Naive thymus-derived CD8-positive, alpha-beta T cell (primary cell): ENCODE measurements around the gene NME1. TPM values are rescaled to one million over a fixed set of nuclear protein-coding genes. Genes with fewer than 3 reads are reported as not detected.
"Not testable (repeated sequence)": the region's sequence is repeated elsewhere in the genome, so short reads cannot be mapped to it uniquely, and the experiment has no call there.

Source experiments
- ATAC-seq, 2 donors: fragments of 150-1000 bp; cut with Tn5 transposase in 1 of 2; sonication (Bioruptor Pico), chemical (Tn5 transposase) in 1 of 2; 1 replicate in 1 of 2; 2 replicates in 1 of 2; pipeline ENCODE4 v1.10.0; 2021; ENCODE audit warnings: mild to moderate bottlenecking in 2 of 2, moderate library complexity in 2 of 2
- POLR2A ChIA-PET: fragments of 350-600 bp; sonication (Branson Sonifier 250); formaldehyde crosslinking; loops from one replicate; lab custom pipeline; 2021; ENCODE audit warnings: antibody characterized with exemption; lab: Charles Lee
- DNase-seq, 10 donors: peaks; one replicate each; pipeline versions ENCODE4 v3.0.0 to v3.0.0-alpha.2; 2020 to 2022
- H3K27ac Mint-ChIP-seq, 10 donors: one replicate each; pipeline ENCODE4 v1.8.0; 2020 to 2022; ENCODE audit warnings: mild to moderate bottlenecking in 10 of 10, mixed read lengths in 10 of 10, moderate library complexity in 4 of 10, inconsistent platforms in 1 of 10
- H3K27me3 Mint-ChIP-seq, 5 donors: one replicate each; pipeline ENCODE4 v1.8.0; 2021 to 2022; ENCODE audit warnings: mixed read lengths in 5 of 5
- H3K36me3 Mint-ChIP-seq, 3 donors: one replicate each; pipeline ENCODE4 v1.8.0; 2020 to 2022; ENCODE audit warnings: mixed read lengths in 3 of 3, mild to moderate bottlenecking in 2 of 3, inconsistent platforms in 1 of 3
- H3K4me1 Mint-ChIP-seq, 4 donors: one replicate each; pipeline ENCODE4 v1.8.0; 2021 to 2022; ENCODE audit warnings: mixed read lengths in 4 of 4
- H3K4me3 Mint-ChIP-seq, 10 donors: one replicate each; pipeline ENCODE4 v1.8.0; 2020 to 2022; ENCODE audit warnings: mild to moderate bottlenecking in 10 of 10, mixed read lengths in 10 of 10, moderate library complexity in 6 of 10, inconsistent platforms in 1 of 10
- H3K9me3 Mint-ChIP-seq, 9 donors: one replicate each; pipeline ENCODE4 v1.8.0; 2020 to 2022; ENCODE audit warnings: mixed read lengths in 9 of 9, mild to moderate bottlenecking in 3 of 9, inconsistent platforms in 1 of 9, moderate library complexity in 1 of 9
- polyA plus RNA-seq, 3 donors: library from polyadenylated mRNA; unstranded; fragments of 300-500 nt; fragmentation: Illumina TruSeq; gene quantifications; one replicate each; pipeline ENCODE4 v1.2.3, GENCODE V29; 2021
- total RNA-seq, 8 experiments: library from RNA in 2 of 8; stranded (reverse) in 2 of 8; gene quantifications; one replicate each; pipeline ENCODE4 v1.2.3 and lab custom pipeline; 2021 to 2026

Gene NME1
- total and polyA plus RNA-seq, 5 experiments from 2014 or later, result 15.8 to 95.2 (median 64.6) TPM

DNA sequence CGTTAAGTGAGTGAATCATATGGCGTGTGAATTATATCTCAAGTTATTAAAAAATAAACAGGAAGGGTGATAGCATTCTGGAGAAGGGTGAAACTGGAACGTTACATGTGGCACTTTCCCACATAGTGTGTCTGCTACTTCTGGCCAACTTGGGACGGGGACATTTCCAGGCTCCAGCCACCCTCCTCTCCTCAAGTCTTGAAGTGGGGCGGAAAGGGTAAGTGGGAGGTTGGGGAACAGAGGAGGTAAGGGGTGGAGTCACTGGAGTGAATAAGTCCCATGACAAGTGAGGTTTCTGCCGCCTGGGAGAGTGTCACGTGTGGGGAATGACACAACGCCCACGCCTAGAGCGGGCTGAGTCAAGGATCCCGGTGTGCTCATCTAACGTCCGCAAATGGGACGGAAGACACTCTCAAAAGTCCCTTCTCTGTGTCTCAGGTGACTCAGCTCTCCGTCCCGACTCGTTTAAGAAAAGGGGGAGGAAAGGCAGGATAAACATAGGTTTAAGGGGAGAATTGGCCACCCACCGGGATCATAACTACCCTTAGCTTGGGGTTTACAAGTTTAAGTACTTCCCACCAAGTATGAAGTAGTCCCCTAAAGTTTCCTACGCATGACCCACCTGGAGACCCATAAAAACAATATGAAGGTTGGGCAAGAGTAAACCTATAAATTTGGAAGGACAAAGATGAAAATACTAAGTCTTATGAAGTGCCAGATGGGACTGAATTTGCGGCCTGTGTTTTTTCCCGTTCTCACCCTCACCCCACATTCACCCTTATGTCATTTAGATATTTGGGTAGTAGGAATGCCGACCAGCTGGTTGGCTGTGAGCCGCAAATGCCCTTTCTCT is 31.5 kb upstream of the NME1 start:
- ATAC-seq (no peak), DNase-seq (peak in 7 of 10 donors; percentile 8 to 69 (median 50))
- Mint-ChIP-seq H3K27me3 (no peaks in the 10 kb centered on the region), H3K4me3 (peak overlapping the region; percentile 92 to 99 (median 96)), H3K27ac (peak overlapping the region; percentile 94 to 100 (median 99)), H3K9me3 (no peaks in the 10 kb centered on the region), H3K4me1 (peaks cover 15 to 46% (median 43%) of the 10 kb centered on the region in 4 donors), H3K36me3 (no peaks in the 10 kb centered on the region)
- POLR2A ChIA-PET, result interaction anchor here (0.7 to 2.8 kb wide), 10 partner anchors 14 to 404 kb away, joined by 3 to 37 read pairs (median 3); partner anchors contain the start of genes NME1 and TOB1

- Mint-ChIP-seq H3K27ac (peak overlapping the region in 6 of 10 donors; percentile 32 to 100 (median 88)), H3K4me1 (peaks cover 15 to 39% (median 36%) of the 10 kb centered on the region in 4 donors), H3K4me3 (peak overlapping the region in 9 of 10 donors; percentile 5 to 98 (median 63))
- not testable (repeated sequence) for H3K9me3 Mint-ChIP-seq, H3K27me3 Mint-ChIP-seq, DNase-seq, ATAC-seq, H3K36me3 Mint-ChIP-seq
- POLR2A ChIA-PET, result interaction anchor here (0.7 kb wide), 3 partner anchors 340 to 550 kb away, joined by 3 read pairs; no protein-coding TSS in a partner anchor
These were observed 30.8 kb upstream of the NME1 start for GRCh38 chr17:51122473-51123115.

DNA sequence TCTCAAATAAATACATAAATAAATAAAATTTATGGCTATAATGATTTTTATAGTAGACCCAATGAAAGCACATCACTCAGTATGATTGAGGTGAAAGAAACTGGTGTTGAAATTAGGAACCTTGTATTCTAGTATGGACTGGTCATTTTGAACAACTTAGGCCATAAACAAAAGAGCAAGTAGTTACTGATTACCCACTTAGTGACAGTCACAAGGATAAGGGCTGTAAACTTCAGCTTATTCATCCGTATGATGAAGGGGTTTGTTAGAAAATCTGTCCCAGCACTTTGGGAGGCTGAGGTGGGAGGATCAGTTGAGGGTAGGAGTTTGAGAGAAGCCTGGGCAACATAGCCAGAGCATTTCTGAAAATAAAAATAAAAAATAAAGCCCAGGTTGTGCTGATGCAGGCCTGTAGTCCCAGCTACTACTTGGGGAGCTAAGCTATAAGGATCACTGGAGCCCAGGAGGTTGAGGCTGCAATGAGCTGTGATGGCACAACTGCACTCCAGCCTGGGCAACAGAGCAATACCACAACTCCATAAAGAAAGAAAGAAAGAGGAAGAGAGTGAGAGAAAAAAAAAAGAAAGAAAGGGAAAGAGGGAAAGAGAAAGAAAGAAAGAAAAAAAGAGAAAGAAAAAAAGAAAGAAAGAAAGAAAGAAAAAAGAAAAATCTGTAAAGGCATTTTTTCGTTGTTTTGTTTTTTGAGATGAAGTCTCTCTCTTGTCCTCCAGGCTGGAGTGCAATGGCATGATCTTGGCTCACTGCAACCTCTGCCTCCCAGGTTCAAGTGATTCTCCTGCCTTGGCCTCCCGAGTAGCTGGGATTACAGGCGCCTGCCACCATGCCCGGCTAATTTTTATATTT is 28.5 kb upstream of the NME1 start:
- Mint-ChIP-seq H3K36me3 (no peaks in the 10 kb centered on the region), H3K27me3 (no peaks in the 10 kb centered on the region), H3K9me3 (no peaks in the 10 kb centered on the region), H3K4me3 (no peak overlapping the region), H3K4me1 (peaks cover 10 to 18% (median 15%) of the 10 kb centered on the region in 4 donors), H3K27ac (peak overlapping the region in 1 of 10 donors; percentile 5)
- POLR2A ChIA-PET, result no interaction called here
- ATAC-seq, result no peak
- no peak for DNase-seq

- Mint-ChIP-seq H3K27me3 (peaks cover 0 to 3% (median 0%) of the 10 kb centered on the region in 5 donors), H3K36me3 (no peaks in the 10 kb centered on the region), H3K9me3 (no peaks in the 10 kb centered on the region), H3K27ac (no peak overlapping the region), H3K4me3 (no peak overlapping the region), H3K4me1 (peaks cover 0 to 2% (median 0%) of the 10 kb centered on the region in 4 donors)
- no peak for DNase-seq
- ATAC-seq, result no peak
- POLR2A ChIA-PET, result no interaction called here
These were observed 25.3 kb upstream of the NME1 start for GRCh38 chr17:51128076-51128475.

DNA sequence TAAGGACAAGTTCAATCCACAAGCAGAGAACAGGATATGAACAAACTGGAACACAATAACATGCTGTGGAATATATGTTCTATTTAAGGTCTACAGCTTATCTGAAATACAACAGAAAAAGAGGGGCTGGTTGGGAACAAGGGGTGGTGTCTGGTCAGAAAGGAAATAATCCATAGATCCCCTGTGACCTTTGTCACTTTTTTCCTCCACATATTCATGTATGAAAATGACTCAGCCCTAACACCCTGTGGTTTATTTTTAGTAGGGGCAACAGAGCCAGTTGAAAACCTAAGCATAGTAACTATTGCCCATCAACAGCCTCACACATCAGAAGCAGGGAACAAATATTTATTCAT is 20.4 kb upstream of the NME1 start:
- Mint-ChIP-seq H3K9me3 (peaks cover 0 to 3% (median 0%) of the 10 kb centered on the region in 9 donors), H3K27me3 (peaks cover 0 to 3% (median 0%) of the 10 kb centered on the region in 5 donors), H3K27ac (no peak overlapping the region), H3K4me3 (no peak overlapping the region), H3K36me3 (peaks cover 0 to 3% (median 0%) of the 10 kb centered on the region in 3 donors), H3K4me1 (no peaks in the 10 kb centered on the region)
- no peak for DNase-seq
- POLR2A ChIA-PET, result no interaction called here
- no peak for ATAC-seq

GRCh38 chr17:51133365-51133764 is 20.0 kb upstream of the NME1 start:
- H3K4me3 Mint-ChIP-seq, result no peak overlapping the region
- H3K27me3 Mint-ChIP-seq, result peaks cover 0 to 3% (median 0%) of the 10 kb centered on the region in 5 donors
- H3K4me1 Mint-ChIP-seq, result no peaks in the 10 kb centered on the region
- POLR2A ChIA-PET, result no interaction called here
- peaks cover 0 to 3% (median 0%) of the 10 kb centered on the region in 9 donors for H3K9me3 Mint-ChIP-seq
- ATAC-seq (no peak), DNase-seq (no peak)
- no peak overlapping the region for H3K27ac Mint-ChIP-seq
- H3K36me3 Mint-ChIP-seq, result peaks cover 0 to 3% (median 0%) of the 10 kb centered on the region in 3 donors

- Mint-ChIP-seq H3K4me3 (no peak overlapping the region), H3K9me3 (peaks cover 0 to 3% (median 0%) of the 10 kb centered on the region in 9 donors), H3K4me1 (no peaks in the 10 kb centered on the region), H3K27ac (no peak overlapping the region), H3K36me3 (peaks cover 0 to 3% (median 0%) of the 10 kb centered on the region in 3 donors), H3K27me3 (peaks cover 0 to 2% (median 0%) of the 10 kb centered on the region in 5 donors)
- no peak for ATAC-seq
- POLR2A ChIA-PET, result interaction anchor here (1.6 kb wide), 1 partner anchor 15 kb away, joined by 4 read pairs; the partner anchor contains the start of gene SPAG9
- DNase-seq, result no peak
These were observed 17.4 kb upstream of the NME1 start for GRCh38 chr17:51135956-51136355.

DNA sequence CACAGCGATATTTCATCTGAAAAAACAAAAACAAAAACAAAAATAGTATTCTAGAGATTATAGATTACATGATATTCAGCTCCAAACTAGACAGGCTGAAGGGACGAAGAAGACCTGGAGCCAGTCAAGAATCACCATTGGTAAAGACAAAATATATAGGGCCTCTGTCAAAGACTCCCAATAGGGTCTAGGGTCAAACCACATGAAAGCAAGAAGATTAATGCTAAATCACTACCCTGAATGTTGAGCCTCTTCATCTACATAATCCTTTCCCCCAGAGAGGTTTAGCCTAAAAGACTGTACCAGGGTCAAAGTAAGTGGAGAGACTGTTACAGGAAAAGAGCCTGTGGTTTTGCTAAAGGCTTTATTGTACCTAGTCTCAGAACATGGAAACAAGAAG is 10.8 kb upstream of the NME1 start:
- POLR2A ChIA-PET, result no interaction called here
- Mint-ChIP-seq H3K27me3 (no peaks in the 10 kb centered on the region), H3K36me3 (no peaks in the 10 kb centered on the region), H3K9me3 (no peaks in the 10 kb centered on the region), H3K4me1 (no peaks in the 10 kb centered on the region), H3K4me3 (no peak overlapping the region), H3K27ac (no peak overlapping the region)
- no peak for DNase-seq
- ATAC-seq, result no peak

GRCh38 chr17:51144266-51145022 is 8.9 kb upstream of the NME1 start:
- Mint-ChIP-seq H3K4me1 (no peaks in the 10 kb centered on the region), H3K27me3 (no peaks in the 10 kb centered on the region), H3K36me3 (no peaks in the 10 kb centered on the region), H3K4me3 (no peak overlapping the region), H3K27ac (peak overlapping the region in 2 of 10 donors; percentile 10 to 29), H3K9me3 (no peaks in the 10 kb centered on the region)
- POLR2A ChIA-PET, result no interaction called here
- ATAC-seq, result no peak
- DNase-seq, result no peak

GRCh38 chr17:51147650-51148049 is 5.7 kb upstream of the NME1 start:
- POLR2A ChIA-PET, result interaction anchor here (1.0 kb wide), 1 partner anchor 10 kb away, joined by 3 read pairs; no protein-coding TSS in a partner anchor
- Mint-ChIP-seq H3K27me3 (no peaks in the 10 kb centered on the region), H3K4me3 (no peak overlapping the region)

GRCh38 chr17:51149163-51149562 is 4.2 kb upstream of the NME1 start:
- no peaks in the 10 kb centered on the region for H3K36me3 Mint-ChIP-seq
- no peak overlapping the region for H3K4me3 Mint-ChIP-seq
- DNase-seq (no peak), ATAC-seq (no peak)
- no peak overlapping the region for H3K27ac Mint-ChIP-seq
- H3K4me1 Mint-ChIP-seq, result no peaks in the 10 kb centered on the region
- no peaks in the 10 kb centered on the region for H3K9me3 Mint-ChIP-seq
- H3K27me3 Mint-ChIP-seq, result no peaks in the 10 kb centered on the region
- POLR2A ChIA-PET, result no interaction called here

More at GRCh38 chr17:51147650-51148049, 5.7 kb upstream of the NME1 start:
- no peaks in the 10 kb centered on the region for H3K4me1 Mint-ChIP-seq
- ATAC-seq, result no peak
- no peaks in the 10 kb centered on the region for H3K36me3 Mint-ChIP-seq
- no peak overlapping the region for H3K27ac Mint-ChIP-seq
- no peak for DNase-seq
- no peaks in the 10 kb centered on the region for H3K9me3 Mint-ChIP-seq
